ENCODE measurements around the gene MYRFL.
"Not testable (repeated sequence)": the region's sequence is repeated elsewhere in the genome, so short reads cannot be mapped to it uniquely, and the experiment has no call there.

MYRFL gene

DNA sequence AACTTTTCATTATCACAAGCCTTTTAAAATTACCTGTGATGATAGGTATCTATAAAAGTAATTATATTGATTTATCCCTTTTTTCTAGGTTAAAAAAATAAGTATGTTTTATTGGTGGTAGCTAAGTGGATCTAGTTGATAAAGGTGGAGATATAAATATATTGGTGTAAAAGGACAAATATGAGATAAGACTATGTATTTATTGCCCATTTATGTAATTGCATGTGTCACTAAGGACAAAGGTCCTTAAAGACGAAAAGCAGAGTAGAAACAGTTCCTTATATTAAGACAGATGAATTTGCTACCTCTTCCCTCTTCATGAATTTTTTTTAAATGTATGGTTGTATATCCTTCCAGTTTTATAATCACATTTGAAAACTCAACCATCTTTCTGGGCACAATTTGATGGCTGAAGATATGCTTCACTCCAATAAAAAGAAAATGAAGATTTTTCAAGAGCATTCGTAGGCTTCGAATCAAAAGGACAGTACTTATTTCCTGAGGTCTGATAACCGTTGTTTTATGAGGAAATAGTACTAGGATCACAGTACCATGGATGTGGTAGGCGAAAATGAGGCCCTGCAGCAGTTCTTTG is at the start of gene MYRFL:
Gene MYRFL, plus strand, starts transcription at position 262 of the 595 bp plus-strand sequence. Its CDS starts 291 bp downstream, at position 553.
- no peak for DNase-seq

DNA sequence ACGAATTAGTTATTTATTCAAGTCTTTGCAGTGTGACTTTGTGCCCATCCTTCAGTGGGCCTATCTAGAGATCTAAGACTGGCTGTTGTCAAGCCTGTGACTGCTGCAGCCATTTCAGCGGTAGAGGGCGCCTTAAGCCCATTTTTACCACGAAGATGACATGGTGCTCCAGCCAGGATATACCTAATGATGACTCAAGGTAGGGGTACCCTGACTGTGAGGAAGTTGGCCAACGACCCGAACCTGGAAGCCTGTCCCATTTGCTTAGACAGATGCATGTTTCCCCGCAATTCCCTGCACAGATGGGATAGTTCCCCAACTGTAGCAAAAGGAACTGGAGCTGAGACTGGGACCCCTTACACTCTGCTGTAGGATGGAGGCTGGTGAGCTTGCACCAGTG is 45.1 kb upstream of the MYRFL start:
- no peak for DNase-seq

- DNase-seq, result no peak
Measured at GRCh38 chr12:69783365-69783764, 41.7 kb upstream of the MYRFL start.

- DNase-seq, result no peak
Measured at GRCh38 chr12:69789351-69789750, 35.7 kb upstream of the MYRFL start.

- no peak for DNase-seq
Measured at GRCh38 chr12:69792533-69792932, 32.5 kb upstream of the MYRFL start.

DNA sequence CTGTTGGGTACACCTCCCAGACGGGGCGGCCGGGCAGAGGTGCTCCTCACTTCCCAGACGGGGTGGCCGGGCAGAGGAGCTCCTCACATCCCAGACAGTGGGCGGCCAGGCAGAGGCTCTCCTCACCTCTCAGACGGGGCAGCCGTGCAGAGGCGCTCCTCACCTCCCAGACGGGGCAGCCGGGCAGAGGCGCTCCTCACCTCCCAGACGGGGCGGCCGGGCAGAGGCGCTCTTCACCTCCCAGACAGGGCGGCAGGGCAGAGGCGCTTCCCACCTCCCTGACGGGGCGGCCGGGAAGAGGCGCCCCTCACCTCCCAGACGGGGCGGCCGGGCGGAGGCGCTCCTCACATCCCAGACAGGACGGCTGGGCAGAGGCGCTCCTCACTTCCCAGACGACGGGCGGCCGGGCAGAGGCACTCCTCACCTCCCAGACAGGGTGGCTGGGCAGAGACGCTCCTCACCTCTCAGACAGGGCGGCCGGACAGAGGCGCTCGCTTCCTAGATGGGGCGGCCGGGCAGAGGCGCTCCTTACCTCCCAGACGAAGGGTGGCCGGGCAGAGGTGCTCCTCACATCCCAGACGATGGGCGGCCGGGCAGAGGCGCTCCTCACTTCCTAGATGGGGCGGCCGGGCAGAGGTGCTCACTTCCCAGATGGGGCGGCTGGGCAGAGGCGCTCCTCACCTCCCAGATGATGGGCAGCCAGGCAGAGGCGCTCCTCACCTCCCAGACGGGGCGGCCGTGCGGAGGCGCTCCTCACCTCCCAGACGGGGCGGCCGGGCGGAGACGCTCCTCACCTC is 17.7 kb upstream of the MYRFL start:
- DNase-seq, result not testable (repeated sequence)

DNA sequence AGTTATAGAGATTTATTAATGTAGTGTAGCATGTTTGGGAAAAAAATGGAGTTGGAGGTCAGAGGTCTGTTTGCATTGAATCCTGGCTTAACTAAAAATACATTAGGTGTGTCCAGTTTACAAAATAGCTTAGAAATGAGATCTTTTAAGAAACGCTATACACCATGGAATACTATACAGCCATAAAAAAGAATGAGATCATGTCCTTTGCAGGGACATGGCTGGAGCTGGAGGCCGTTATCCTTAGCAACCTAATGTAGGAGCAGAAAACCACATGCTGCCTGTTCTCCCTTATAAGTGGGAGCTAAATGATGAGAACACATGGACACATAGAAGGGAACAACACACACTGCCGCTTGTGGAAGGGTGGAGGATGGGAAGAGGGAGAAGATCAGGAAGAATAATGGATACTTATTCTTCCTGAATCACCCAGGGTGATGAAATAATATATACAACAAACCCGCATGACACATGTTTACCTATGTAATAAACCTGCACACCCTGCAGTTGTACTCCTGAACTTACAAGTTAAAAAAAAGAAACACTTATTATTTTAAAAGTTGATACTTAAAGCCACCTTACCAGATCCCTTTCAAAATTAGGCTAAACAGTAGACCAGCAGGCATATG is 14.0 kb upstream of the MYRFL start:
- no peak for DNase-seq

DNA sequence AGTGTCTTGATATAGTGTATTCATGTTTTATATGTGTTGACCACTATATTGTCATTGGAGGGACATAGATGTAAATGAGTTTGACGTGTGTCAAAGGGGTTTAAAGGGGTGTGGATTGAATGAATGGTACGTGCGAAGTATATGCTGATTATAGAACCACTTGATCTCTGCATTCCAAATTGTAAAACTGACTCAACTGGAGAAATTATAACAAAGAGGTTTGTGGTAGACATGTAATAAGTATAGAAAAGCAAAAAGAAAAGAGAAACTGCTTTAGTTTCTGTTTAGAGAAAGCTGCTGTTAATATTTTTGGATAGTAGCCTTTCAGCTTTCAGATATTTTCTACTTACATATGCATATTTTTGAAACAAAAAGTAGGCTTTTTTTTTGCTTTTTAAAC is 8.9 kb upstream of the MYRFL start:
- no peak for DNase-seq

GRCh38 chr12:69821032-69821455 is 4.0 kb upstream of the MYRFL start:
- no peak for DNase-seq

- no peak for DNase-seq
Measured at GRCh38 chr12:69821456-69822159, 3.4 kb upstream of the MYRFL start.

GRCh38 chr12:69822201-69822860 is 2.7 kb upstream of the MYRFL start:
- no peak for DNase-seq

DNA sequence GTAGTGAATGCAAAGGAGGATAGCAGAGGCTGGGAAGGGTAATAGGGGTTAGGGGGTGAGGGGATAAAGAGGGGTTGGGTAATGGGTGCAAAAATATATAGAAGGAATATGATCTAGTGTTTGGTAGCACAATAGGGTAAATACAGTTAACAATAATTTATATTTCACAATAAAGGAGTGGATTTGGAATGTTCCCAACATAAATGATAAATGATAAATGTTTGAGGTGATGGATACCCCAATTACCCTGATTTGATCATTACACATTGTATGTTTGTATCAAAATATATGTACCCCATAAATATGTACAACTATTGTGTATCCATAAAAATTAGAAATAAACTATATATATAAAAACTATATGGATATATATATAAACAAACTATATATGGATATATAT is 999 bp upstream of the MYRFL start:
- DNase-seq, result no peak

DNA sequence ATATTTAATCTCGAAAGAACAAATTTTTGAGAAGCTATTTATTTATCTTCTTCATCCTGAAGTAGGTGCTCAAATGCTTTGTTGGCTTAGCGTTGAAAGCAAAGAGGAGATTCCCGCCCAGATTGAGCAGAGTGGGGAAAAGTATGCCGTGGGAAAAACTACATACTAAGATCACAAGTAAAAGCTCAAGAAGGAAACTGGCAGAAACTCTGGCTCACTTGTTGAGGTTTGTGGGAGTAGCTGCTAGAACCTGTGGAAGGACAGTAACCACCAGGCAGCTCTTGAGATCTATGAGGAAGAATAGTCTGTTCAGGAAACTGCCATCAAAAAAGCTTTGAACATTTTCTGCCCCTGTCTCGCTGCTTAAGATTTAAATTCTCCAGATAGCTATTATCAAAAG is 3.9 kb downstream of the MYRFL start:
- no peak for DNase-seq

DNA sequence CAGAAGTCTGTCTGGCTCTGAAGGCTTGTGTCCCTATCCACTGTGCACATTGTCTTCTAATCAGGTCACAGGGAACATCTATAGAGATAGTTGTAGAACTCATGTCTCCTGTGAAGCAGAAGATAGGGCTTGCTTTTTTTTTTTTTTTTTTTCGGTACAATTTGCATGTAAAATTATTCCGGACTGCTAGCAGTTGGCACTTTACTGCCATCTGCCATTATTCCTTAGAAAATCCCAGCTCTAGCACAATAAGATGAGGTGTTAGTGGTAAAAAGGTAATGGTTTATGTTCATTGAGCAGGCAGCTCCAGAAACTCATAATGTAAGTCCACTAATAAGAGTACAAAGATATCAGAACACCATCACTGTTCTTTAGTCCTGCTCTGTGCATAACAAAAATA is 8.7 kb downstream of the MYRFL start:
- DNase-seq, result no peak

- no peak for DNase-seq
Measured at GRCh38 chr12:69834147-69834546, 9.1 kb downstream of the MYRFL start.

DNA sequence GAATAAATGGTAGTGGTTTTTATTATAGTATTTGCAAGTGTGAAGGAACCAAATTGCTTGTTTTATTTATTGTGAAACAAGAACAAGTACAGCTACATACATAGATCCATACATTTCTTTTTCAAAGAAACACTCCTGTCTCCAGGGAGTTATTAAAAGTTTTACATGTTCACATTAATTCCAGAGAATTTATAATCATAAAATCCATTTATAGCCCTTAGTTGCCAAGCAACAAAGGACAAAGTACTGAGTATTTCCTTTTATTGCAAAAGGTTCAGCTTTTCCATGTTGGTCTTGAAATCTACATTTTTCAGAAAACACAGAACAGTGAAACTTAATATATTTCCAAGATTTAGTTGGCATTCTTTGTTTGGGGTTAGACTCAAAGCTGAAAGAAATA is 9.5 kb downstream of the MYRFL start:
- DNase-seq, result no peak

DNA sequence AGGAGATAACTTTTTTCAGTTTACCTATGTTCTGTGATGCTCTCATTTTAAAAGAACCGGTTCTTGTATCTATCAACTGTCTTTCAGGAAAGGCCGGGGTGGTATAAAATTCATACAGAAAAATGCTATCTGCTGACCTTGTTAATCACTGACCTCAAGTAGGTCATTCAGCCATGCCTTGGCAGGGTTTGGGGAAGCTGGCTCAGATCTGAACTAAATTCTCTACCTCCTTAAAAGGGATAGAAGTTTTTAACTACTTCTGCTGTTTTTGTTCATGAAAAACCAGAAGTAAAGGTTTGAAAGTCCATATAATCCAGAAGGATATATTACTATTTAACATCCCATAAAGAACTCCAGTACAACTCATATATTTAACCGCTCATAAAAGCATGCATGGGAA is 10.1 kb downstream of the MYRFL start:
- DNase-seq, result no peak

GRCh38 chr12:69836015-69836414 is 11.0 kb downstream of the MYRFL start:
- no peak for DNase-seq

DNA sequence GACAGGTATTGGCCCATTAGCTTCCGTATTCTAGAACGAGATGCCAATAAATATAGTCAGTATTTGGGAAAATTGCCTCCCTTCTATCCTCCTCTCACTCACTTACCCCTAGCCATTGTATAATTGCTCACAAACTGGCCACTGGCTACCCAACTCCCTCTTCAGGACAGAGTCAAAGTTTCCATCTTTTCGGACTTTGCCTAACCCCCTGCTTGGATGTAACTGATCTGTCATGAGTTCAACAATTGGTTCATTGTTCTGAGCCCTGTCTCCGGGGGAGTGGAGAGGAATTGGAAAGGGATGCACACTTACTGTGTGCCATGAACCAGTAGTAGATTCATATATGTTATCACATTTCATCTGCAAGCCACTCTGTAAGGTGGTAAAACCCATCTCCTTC is 12.2 kb downstream of the MYRFL start:
- DNase-seq, result no peak

- DNase-seq, result no peak
Measured at GRCh38 chr12:69837657-69838415, 12.8 kb downstream of the MYRFL start.

DNA sequence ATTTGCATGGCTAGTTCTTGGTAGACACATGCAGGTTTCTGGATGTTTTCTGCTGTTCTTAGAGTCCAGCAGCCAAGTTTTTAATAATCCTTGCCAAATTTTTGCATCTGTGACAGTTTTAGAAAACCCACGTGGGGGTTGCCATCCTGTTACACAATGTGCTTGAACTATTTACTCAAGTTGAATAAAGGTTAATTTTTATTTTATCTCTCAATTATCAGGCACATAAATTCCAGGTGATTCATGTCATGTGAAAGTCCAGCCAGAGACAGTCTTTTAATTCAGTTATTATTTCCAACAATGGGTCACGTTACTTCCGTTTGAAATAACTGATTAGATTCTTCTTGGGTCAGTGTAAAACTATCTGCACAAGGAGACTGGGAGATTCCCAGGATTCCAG is 15.7 kb downstream of the MYRFL start:
- no peak for DNase-seq

DNA sequence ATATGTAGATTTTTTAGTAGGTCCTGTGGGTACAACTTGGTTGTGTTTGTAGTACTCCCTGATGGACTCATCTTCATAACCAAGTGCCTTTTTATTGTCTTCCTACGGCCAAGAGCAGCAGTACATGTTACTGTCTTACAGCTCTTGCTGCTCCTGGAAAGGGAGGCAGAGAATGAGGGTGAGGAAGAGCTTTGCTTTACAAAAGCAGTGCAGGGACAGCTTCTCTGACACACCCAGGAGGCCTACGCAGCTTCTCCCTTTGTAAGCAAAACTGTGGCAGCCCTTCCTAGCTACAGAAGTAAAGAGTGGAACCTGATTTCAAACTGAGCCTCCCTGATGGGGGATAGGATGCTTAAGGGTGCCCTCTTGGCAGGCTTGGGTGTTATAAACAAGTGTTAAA is 18.6 kb downstream of the MYRFL start:
- DNase-seq, result no peak
